HepG2 (cell line): ENCODE data around the gene SERINC4. TPM values are rescaled to one million over a fixed set of nuclear protein-coding genes. Genes with fewer than 3 reads are reported as not detected.

Experiments
- AKAP8 ChIP-seq: sonication (generic); formaldehyde crosslinking; IDR thresholded peaks from 2 replicates; pipeline ENCODE4 v1.5.1; 2020; ENCODE audit warnings: mild to moderate bottlenecking, missing genetic modification reagents
- ATF3 ChIP-seq: sonication (generic); formaldehyde crosslinking; IDR thresholded peaks from 2 replicates; pipeline ENCODE4 v1.4.0; 2020; ENCODE audit warnings: missing genetic modification reagents
- CERS6 ChIP-seq: sonication (generic); formaldehyde crosslinking; IDR thresholded peaks from 2 replicates; pipeline ENCODE4 v1.5.0; 2020; ENCODE audit warnings: missing genetic modification reagents
- ETV6 ChIP-seq: sonication (generic); formaldehyde crosslinking; conservative IDR thresholded peaks from 2 replicates; pipeline ENCODE4 v1.4.0; 2020; ENCODE audit warnings: missing genetic modification reagents
- IKZF5 ChIP-seq: IDR thresholded peaks from 2 replicates; pipeline ENCODE4 v1.6.1; 2018; ENCODE audit warnings: missing genetic modification reagents, mild to moderate bottlenecking, missing compliant biosample characterization
- IRF9 ChIP-seq: sonication (generic); formaldehyde crosslinking; IDR thresholded peaks from 2 replicates; pipeline ENCODE4 v1.8.0; 2022; ENCODE audit warnings: missing genetic modification reagents, mild to moderate bottlenecking, borderline replicate concordance
- ISX ChIP-seq: sonication (generic); formaldehyde crosslinking; conservative IDR thresholded peaks from 2 replicates; pipeline ENCODE4 v1.5.0; 2020; ENCODE audit warnings: missing genetic modification reagents
- KDM6A ChIP-seq: IDR thresholded peaks from 2 replicates; pipeline ENCODE4 v1.6.1; 2016; ENCODE audit warnings: low read depth
- TFAP4 ChIP-seq: sonication (generic); IDR thresholded peaks from 2 replicates; pipeline ENCODE4 v1.6.1; 2016; ENCODE audit warnings: low read depth, borderline replicate concordance
- TGIF2 ChIP-seq: IDR thresholded peaks from 2 replicates; pipeline ENCODE4 v1.6.1; 2016; ENCODE audit warnings: control low read depth, missing compliant biosample characterization
- YY1 ChIP-seq: IDR thresholded peaks from 2 replicates; pipeline ENCODE4 v1.6.1; 2011; ENCODE audit warnings: low read length, low read depth, moderate library complexity, mild to moderate bottlenecking; ENCODE audit not compliant: insufficient read depth, insufficient replicate concordance
- ZBTB42 ChIP-seq: sonication (generic); formaldehyde crosslinking; IDR thresholded peaks from 2 replicates; pipeline ENCODE4 v1.5.0; 2020; ENCODE audit warnings: mild to moderate bottlenecking, missing genetic modification reagents
- ZNF142 ChIP-seq: sonication (generic); formaldehyde crosslinking; IDR thresholded peaks from 2 replicates; pipeline ENCODE4 v1.4.0; 2020; ENCODE audit warnings: missing genetic modification reagents
- ZNF276 ChIP-seq: sonication (generic); formaldehyde crosslinking; IDR thresholded peaks from 2 replicates; pipeline ENCODE4 v1.4.0; 2020; ENCODE audit warnings: mild to moderate bottlenecking, low read depth, missing genetic modification reagents
- ZNF563 ChIP-seq: sonication (generic); formaldehyde crosslinking; IDR thresholded peaks from 2 replicates; pipeline ENCODE4 v1.8.0; 2022; ENCODE audit warnings: mild to moderate bottlenecking, moderate library complexity, missing genetic modification reagents
- ZNF761 ChIP-seq: sonication (generic); formaldehyde crosslinking; conservative IDR thresholded peaks from 2 replicates; pipeline ENCODE4 v1.4.0; 2020; ENCODE audit warnings: mild to moderate bottlenecking, missing genetic modification reagents
- polyA plus RNA-seq, 8 experiments: library from polyadenylated mRNA; depleted of rRNA in 3 of 8; stranded (reverse) in 7 of 8; unstranded in 1 of 8; fragments of >200 nt; fragmentation: Illumina TruSeq in 4 of 8; extraction: Trizol in 4 of 8; gene quantifications; 2 replicates each; pipeline versions ENCODE4 v1.2.1 to v1.2.3, GENCODE V29; 2011 to 2016; ENCODE audit warnings: low read depth in 4 of 8, missing spikeins in 1 of 8, mixed read lengths in 1 of 8; ENCODE audit not compliant: insufficient read depth in 1 of 8
- total RNA-seq, 5 experiments: library from RNA; depleted of rRNA; stranded (reverse); fragments of >200 nt; fragmentation: Illumina TruSeq; extraction: Trizol; gene quantifications; 2 replicates each; pipeline ENCODE4 v1.2.3, GENCODE V29; 2016; ENCODE audit warnings: low read depth in 1 of 5

Gene SERINC4
- total and polyA plus RNA-seq, 2 of the 13 experiments (the other 11 are each of a cell fraction or from before 2014, with no cell fraction given): not detected

GRCh38 chr15:43791993-43792760 is 7.8 kb downstream of the SERINC4 start, which contains the start of gene SERF2 (continued):
- TF ChIP-seq CERS6 (CRISPR knock-in tag): no peak
- no peak for TF ChIP-seq KDM6A
- no peak; the same call in 1 of the 2 replicates for TF ChIP-seq ZNF563 (CRISPR knock-in tag)
- TF ChIP-seq IKZF5: peak; percentile 61; the same call in 1 of the 2 replicates
- TF ChIP-seq ETV6: no peak
- 0 out of 2 replicates have a peak, but pooled peaks have one; percentile 6 for TF ChIP-seq TGIF2 (CRISPR knock-in tag)
- TF ChIP-seq TFAP4: peak; percentile 34; the same call in 1 of the 2 replicates
- 0 out of 2 replicates have a peak, but pooled peaks have one; percentile 64 for TF ChIP-seq ZNF142
- no peak for TF ChIP-seq ATF3 (CRISPR knock-in tag)
- no peak for TF ChIP-seq ZBTB42
- no peak for TF ChIP-seq ZNF761 (CRISPR knock-in tag)
- TF ChIP-seq YY1: peak; percentile 78
- TF ChIP-seq ZNF276: 0 out of 2 replicates have a peak, but pooled peaks have one; percentile 48
- peak; percentile 89; the same call in 1 of the 2 replicates for TF ChIP-seq IRF9 (CRISPR knock-in tag)
- TF ChIP-seq ISX (CRISPR knock-in tag): no peak
- no peak for TF ChIP-seq AKAP8 (CRISPR knock-in tag)
